PFSK-1 (cell line): ENCODE data around the gene ZNF133.

Experiments
- POLR2AphosphoS5 ChIP-seq: IDR thresholded peaks from 2 replicates; pipeline ENCODE4 v1.6.1; 2012; ENCODE audit warnings: low read depth, mild to moderate bottlenecking, control low read depth, low read length, moderate library complexity
- TAF1 ChIP-seq: IDR thresholded peaks from 2 replicates; pipeline ENCODE4 v1.6.1; 2012; ENCODE audit warnings: low read length, control low read depth, borderline replicate concordance; ENCODE audit not compliant: insufficient read depth

DNA sequence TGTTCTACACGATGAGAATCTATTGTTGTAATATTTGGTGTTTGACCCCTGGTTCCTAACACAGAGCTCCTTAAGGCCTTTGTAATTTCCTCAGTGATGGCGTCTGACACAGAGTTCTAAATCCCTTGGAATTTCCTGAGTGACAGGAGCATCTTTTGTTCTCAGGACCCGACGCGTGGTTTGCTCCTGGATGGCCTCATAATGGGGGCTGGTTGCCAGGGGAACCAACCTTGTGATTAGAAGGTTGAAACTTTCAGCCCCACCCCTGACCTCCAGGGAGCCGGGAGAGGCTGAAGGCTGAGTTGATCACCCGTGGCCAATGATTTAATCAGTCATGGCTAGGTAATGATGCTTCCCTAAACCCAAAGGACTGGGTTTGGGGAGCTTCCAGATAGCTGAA is 20.5 kb upstream of the ZNF133 start:
- TF ChIP-seq TAF1 (no peak), POLR2AphosphoS5 (no peak)
